TTC549 (cell line): Measurements from ENCODE around the gene TBX1.

ENCODE experiments used
- FAIRE-seq: peaks from 2 replicates; lab custom pipeline; 2012; peaks lifted over from hg19 to GRCh38; lab: Jason Lieb, UNC

TBX1 gene

GRCh38 chr22:19801340-19802000 is 40.9 kb downstream of the TBX1 start:
- FAIRE-seq: no peak

DNA sequence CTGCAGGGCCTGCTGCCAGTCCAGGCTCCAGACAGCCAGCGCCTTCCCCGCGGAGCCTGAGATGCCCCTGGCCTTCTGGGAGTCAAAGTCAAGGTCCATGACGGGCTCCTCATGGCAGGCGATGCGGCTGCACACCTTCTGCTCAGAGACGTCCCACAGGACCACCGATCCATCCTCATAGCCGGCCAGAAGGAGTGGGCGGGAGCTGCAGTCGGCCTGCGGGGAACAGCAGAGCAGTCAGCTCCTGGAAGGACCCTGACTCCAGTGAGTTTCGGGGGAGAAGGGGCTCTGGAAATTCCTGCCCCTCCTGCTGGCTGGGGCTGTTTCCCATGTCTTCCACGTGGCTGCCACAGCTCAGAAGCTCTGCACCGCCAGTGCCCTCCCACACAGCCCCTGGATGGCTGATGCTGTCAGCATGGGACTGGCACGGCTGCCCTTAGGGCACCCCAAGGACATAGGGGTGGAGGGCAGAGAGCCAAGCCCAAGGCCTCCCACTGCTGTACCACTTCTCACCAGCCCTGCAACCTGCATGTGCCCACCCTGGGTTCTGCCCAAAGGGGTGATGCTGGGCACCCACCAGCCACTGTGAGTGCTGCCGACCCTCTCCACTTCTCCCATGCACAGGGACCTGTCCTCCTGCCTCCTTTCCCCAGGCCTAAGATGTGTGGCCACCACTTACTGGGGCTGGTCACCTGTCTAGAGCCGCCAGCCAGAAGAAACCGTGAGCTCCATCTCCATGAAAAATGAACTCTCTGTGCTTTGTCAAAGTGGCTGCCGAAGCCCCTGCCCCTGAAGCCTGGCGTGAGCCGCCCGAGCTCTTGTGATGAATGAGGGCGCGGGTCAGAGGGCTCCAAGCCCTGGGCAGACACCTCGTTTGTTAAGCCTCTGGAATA is 41.7 kb downstream of the TBX1 start:
- FAIRE-seq: no peak

- FAIRE-seq: no peak
Observed at GRCh38 chr22:19802894-19803735, 42.5 kb downstream of the TBX1 start.

GRCh38 chr22:19803736-19804267 is 43.2 kb downstream of the TBX1 start:
- no peak for FAIRE-seq

DNA sequence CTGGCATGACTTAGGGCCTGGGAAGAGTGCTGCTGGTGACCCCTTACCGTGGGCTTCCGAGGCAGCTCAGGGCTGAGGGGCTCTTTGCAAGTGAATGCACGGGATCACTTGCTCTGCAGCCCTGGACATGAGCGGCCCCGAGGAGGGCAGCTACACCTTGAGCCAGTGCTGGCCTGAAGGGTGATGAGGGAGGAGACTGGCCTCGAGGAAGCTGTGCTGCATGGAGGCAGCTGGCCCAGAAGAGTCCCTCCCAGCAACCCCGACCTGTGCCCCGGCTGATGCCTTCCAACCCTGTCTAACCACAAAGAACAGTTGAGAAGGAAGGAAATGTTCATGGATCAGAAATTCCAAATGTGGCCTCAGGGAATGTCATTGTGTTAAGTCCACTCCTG is 45.2 kb downstream of the TBX1 start:
- FAIRE-seq: no peak

- FAIRE-seq: no peak
Observed at GRCh38 chr22:19806213-19807160, 45.9 kb downstream of the TBX1 start.

DNA sequence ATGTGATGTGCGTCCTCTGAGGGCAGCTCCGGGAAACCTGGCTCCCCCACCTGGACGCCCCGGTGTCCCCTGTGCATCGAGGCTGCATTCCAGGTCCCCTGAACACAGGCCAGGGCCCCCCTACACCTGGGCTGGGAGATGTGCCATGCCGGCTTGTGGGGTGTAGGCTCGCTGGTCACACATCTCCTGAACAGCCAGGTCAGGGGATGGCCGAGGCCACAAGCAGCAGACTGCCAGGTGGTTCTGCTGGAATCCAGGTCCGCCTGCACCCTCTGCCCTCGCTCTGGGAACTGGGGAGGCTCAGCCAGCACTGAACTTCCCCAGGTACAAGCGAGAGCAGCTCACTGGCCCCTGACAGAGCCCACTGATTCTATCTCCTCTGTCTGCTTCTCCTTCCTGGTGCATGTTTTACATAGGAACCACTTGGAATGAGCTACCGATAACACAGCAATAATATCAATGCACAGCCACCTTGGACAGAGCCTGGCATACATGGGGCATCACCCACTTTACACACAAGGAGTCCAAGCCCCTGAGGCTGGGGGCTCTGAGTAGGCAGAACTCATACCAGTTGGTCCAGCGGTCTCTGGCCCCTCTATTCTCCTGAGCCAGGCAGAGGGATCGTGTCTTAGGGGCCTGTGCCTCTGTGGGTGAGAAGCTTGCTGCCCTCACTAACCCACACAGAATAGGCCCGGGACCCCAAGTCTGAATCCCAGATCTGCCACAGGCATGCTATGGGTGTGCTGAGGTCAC is 46.8 kb downstream of the TBX1 start:
- no peak for FAIRE-seq

GRCh38 chr22:19807914-19808872 is 47.6 kb downstream of the TBX1 start:
- FAIRE-seq: no peak

GRCh38 chr22:19808873-19809478 is 48.4 kb downstream of the TBX1 start:
- FAIRE-seq: no peak

DNA sequence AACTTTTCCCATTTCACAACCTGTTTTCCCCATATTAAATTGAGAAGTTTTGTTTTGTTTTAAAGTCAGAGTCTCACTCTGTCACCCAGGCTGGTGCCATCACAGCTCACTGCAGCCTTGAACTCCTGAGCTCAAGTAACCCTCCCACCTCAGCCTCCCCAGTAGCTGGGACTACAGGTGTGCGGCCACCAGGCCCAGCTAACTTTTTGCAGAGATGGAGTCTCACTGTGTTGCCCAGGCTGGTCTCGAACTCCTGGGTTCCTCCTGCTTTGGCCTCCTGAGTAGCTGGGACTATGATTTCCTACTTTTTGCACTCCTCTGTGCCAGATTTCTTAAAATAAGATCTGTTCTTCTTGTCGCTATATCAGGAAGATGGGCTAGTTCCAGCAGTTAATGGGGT is 49.2 kb downstream of the TBX1 start:
- FAIRE-seq: no peak

DNA sequence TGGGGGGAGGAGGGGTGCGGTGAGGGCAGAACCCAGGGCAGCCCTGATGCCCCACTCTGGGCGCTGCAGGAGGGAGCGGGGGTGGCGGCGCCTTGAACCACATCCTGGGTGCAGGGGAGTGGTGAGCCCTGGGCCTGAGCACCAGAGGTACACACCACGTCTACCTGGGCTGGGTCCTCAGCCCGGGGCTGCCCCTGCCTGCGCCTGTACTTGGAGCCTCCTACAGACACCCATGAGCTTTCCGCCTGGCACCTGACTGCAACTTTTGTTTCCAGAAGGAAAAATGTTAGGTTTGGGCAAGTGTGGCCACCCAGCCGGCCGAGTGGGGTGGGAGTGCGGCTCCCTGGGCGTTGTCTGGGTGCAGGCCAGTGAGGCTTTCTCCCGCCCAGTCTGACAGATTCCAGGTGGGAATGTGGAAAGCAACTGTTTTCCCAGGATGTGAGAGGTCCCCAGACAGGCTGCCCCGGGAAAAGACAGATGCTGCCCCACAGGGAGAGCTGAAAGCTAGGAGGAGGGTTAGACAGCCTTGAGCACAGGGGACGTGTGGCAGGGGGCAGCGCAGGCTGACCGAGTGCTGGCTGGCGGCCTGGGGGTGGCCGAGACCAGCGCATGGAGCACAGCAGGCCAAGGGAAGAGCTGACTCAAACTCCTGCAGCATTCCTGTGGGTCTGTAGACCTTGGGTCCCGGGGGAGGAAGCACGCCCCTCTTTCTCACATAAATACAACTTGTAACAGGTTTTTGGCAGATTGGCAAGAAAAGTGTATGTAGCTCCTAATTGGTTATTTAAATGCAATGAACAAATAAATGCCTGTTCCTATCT is 50.0 kb downstream of the TBX1 start:
- FAIRE-seq: no peak

DNA sequence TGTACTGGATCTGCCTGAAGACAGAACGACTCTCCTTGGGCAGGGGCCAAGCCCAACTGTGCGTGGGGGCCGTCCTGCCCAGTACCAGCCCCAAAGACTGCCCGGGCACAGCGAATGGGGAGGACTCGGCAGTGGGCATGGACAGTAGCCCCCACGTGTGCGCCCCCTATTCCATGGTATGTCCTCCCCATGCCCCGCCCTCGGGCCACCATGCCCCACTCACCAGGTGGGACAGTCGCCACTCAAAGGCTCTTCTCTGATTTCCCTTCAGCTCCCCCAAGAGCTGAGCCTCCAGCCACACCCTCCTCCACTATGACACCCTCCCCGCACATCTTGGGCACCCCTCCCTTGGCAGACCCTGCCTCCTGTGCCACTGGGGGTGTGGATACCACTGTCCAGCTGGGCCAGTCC is 50.6 kb downstream of the TBX1 start:
- no peak for FAIRE-seq

DNA sequence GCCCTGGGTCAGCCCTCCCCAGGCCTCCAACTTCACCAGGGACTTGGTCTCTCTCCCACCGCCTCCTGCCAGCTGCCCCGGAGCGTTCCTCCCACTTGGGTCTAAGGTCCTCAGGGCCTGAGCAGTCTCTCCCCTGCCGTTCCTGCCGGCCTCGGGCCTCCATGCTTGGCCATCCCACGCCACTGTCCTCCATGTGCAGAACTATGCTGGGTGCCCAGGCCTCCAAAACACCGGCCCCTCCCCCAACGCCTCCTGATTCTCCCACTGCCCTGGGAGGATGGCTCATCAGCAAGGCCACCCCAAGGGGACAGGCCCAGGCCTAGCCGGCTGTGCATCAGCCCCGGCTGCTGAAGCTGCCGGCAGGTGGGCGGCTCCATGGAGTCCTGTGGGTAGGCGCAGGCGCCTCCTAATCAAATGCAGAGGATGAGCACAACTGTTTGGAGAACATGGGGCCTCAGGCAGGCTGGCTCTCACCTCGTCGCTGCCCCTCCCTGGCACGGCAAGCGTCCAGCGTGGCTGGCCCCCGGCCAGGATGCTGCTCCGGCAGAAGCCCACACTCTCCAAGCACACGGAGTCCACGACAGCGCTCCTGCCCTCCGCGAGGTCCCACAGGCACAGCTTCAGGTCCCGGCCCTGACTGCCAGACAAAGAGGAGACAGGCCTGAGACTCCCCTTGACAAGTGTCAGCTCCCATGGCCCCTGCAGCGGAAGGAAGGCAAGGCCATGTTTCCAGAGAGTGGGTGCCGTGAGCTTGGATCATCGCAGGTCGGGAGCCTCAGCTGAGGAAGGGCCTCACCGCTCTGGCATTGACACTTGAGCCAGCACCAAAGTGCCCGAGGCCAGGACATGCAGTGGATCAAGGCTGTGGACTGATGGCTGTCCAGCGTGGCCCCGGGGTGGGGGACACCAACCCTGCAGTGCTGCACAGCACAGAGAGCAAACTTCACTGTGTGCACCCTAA is 51.5 kb downstream of the TBX1 start:
- no peak for FAIRE-seq

DNA sequence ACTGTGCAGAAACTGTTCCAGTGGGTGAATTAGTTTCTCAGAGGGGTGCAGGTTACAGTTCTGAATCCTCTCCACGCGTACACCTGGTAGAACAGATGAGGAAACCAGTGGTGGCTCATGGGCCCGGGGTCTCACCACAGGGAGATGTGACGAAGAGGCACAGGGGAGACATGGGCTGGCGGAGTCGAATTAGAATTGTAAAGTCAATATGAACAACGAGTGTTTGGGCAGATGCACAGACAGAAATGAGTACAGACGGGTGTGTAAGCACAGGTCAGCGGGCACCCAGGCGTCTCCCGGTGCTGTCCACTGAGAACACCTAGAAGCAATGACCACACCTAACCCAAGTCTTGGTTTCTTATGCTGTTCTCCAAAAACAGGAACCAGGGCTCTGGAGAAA is 52.3 kb downstream of the TBX1 start:
- no peak for FAIRE-seq

- no peak for FAIRE-seq
Observed at GRCh38 chr22:19814428-19814827, 53.9 kb downstream of the TBX1 start.

GRCh38 chr22:19815093-19815822 is 54.7 kb downstream of the TBX1 start:
- FAIRE-seq: no peak
